GM19395 (cell line): ENCODE results near the gene BCAR3.

Source experiments
- ATAC-seq: cut with Tn5 transposase; IDR thresholded peaks from one replicate; pipeline ENCODE4 v1.9.1; 2021; ENCODE audit warnings: mild to moderate bottlenecking, moderate library complexity; ENCODE audit not compliant: unreplicated experiment

BCAR3 gene

DNA sequence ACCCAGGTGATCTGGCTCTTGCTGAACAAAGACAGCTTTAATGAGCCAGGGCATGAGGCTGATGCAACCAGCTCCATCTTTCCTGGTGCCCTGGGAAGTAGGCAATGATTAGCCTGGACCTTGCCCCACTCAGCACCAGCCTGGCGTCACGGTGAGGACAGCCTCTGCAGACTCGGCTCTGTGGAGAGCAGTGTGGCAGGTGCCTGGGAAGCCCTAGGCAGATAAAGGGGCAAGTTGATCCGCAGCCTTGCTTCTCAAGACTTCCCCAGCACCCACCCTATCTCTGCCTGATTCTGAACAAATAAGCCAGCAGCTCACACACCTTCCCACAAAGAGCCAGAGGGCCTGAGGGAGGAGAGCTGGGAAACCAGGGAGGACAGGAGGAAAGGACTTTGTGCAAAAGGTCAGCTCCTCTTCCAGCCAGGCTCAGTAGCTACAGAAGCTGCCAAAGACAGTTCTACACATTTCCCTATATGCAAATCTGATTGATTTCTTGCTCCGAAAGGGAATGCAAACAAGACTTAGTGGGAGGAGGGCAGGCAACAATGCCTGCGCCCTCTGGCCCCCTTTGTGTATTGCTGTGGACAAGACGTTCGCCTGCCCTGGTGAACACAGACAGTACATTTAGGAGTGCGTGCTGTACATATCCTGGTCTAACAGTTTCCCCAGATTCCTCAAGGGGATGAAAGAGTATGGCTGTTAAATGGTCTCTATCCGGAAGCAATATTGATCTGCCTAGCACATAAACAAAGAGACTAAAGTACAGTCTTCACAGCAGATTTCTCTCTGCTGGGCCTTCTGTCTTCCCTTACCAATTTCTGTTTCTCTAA, 63.8 kb downstream of the BCAR3 start:
- no peak for ATAC-seq

DNA sequence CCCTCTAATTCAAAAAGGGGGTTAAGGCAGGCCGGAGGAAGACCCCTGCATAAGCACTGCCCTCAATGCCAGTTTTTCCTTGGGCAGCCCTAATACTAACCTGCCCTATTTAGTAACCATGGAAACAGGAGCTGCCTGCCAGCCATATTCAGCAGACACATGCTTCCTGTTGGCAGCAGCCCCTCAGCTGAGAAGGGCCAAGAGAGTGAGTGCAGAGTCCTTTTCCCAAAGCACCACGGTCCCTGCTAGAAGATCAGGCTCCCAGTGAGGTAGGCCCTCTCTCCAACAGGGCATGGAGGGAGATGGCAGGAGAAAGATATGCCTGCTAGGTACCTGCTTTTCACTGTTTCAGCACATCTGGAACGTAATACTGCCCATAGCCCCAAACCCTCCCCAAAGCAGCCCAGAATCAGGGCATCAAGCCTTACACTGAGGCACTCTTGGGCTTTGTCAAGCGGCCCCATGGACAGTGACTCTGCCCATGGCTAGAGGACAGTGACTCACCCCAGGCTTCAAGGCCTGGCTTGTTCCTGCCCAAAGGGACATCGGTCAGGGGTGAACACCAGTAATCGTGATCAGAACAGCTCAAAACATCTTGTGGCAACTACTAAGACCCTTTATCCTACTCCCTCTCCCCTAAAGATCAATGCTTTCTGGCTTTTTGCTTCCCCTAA, 64.5 kb downstream of the BCAR3 start:
- ATAC-seq = no peak

DNA sequence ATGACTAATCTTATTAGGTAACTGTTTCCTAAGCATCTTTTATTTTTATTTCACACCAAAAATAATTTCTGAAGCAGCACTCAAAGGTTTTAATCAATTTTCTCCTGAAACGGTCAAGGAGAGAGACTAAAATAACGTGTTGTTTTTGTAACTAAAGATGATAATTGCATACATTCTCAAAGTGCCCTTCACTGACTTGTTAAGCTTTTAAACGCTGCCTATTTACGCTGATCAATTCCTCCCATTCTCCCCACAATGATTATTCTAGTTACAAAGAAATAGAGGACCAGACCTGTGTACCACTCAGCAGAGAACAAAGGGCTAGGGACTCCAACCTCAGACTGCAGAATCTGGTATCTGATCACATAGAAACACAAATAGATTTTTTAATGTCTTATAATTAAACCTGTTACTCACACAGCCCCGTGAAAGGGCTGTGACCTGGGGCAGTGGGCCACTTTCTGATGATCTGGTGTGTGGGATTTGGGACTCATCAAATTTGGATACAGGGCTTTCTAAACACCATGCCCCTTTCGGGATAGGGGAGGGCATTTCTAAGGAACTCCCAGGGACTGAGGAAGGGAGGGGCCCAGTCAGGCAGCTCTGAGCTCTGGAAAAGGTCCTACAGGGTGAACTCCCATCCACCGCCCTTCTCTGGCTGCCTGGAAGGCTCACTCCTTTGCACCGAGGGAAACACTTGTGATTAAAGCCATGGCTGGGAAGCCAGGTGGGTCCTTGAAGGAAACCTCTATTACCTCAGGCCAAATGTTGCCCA, 65.2 kb downstream of the BCAR3 start:
- ATAC-seq = no peak

DNA sequence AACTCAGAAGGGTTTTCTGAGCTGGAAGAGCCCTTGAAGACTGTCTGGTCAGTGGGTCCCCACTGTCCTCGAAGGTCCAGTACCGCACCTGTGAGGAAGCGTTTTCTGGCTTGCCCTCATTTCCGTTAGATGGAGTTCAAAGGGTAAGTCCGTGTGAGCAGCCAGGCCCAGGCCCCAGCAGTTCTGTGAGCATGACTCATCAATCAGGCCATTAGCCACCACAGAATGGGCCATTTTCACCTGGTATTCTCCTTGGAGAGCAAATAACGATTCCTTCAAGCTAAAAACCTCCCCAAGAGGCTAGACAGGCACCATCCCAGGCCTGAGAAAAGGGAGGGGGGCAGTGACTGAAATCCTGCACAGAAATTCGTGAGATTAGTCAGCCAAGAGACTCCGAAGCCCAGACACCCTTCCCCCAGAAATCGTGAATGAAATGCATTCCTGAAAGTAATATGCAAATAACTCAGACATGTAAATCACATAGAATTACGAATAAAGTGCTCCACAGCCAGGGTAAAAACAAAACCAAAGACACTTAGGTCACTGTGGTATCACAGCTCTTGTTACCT, 66.0 kb downstream of the BCAR3 start:
- peak; percentile 79 for ATAC-seq

DNA sequence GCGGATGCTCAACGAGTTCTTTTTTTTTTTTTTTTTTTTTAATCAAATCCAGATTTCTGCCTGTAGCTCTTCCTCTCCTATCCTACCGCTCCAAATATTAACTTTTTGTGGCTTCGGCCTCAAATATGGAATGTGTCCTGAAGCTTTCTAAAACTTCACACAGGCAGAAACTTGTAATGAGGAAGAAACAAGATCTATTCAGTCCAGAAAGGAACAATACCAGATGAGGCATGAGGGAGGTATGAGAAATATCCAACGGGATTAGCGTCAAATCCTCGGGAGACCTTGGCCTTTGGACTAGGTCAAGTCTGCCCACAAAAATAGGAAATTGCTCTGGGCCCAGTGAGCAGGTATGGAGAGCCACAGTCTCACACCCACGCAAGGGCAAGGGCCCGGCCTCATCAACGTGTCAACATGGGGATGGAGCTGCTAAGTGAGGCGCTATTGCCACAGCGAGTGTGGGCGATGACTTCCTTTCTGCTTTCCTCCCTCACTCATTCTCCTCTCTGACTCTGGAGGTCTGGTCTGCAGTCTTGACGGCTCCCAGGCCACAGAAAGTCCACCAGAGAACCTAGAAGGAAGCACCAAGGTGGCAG, 66.6 kb downstream of the BCAR3 start:
- ATAC-seq = peak; percentile 30

DNA sequence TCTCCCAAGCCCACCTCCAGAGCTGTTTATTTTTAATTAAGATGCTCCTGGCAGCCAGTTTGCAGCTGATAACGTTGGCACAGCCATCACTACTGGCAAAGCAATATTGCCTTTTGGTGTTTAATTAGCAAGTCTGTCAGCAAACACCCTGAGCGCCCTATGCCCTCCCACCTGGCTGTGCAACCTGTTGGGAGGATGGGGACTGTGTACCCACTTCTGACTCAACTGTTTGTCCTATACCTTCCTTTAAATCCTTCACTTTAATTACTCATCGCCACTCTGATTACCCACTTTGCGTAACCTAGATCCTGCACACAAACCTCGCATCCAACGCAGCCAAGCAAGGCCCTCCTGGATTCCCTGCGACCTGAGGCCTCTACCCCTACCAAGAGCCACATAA, 67.1 kb downstream of the BCAR3 start:
- no peak for ATAC-seq

DNA sequence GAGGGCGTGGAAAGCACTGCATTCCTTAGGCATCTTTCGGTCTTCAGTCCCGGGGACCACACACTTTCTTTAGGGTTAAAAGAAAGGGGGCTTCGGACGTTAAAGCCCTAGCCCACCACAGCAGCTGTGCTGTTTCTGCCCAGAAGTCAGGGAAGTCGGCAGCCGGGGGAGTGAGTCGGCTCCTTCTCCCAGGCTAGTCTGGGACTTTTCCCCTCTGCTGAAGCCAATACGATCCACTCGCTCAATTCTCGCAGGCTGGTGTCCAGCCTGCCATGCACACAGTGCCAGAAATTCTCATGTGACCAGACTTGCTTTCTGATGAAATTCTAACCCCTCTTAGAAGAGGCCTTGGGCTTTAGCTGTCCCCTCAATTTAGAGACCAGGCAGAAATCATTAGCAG, 67.7 kb downstream of the BCAR3 start:
- ATAC-seq = no peak

DNA sequence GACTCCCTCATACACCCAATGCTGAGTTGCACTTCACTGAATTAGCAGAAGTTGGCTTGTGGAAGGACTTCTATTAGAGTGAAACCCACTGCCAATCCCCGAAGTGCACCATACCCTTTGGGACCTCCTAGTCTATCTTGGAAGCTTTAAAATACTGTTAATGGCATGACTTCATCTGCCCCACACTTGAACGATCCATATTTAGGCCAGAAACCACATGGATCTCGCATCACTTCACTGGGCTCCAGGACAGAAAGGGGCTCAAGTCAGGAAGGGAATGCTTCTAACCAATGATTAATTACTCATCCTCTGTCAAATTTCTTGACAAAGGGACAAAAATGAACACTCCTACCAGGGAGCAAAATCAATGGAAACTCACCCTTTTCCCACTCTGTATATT, 69.1 kb downstream of the BCAR3 start:
- no peak for ATAC-seq

DNA sequence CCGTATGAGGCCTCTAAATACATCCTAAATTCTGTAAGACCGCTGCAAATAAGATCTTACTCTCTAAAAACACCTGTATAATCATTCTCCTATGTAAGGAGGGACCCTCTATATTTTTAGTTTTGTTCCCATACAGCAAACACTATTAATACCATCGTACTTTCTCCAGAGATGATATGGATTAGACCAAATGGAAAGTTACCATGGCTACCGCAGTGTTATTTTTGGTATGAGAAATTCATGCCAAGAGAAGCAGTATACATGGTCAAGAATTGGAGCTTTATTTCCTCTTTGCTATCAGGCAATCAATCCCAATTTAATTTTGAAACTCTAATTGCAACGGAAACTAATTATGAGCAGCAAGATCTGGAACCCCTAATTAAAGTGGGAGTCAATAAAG, 70.0 kb downstream of the BCAR3 start:
- no peak for ATAC-seq

DNA sequence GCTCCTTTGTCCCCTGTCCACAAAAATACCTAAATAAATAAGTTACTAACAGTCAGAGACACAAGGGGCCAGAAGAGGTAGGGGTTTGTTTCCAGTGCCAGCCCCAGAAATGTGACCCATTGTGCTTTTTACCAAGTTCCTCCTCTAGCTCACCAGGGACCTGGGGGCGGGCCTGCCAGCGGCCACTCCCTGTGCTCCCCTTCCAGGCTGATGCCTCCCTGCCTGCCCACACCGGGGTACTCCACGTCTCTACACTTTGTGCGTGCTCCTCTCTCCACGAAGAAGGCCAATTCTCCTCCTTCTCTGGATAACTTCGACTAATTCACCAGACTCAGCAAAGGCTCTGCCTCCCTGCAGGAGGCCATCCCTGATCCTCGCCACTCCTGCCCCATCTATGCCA, 72.1 kb downstream of the BCAR3 start:
- ATAC-seq = no peak

DNA sequence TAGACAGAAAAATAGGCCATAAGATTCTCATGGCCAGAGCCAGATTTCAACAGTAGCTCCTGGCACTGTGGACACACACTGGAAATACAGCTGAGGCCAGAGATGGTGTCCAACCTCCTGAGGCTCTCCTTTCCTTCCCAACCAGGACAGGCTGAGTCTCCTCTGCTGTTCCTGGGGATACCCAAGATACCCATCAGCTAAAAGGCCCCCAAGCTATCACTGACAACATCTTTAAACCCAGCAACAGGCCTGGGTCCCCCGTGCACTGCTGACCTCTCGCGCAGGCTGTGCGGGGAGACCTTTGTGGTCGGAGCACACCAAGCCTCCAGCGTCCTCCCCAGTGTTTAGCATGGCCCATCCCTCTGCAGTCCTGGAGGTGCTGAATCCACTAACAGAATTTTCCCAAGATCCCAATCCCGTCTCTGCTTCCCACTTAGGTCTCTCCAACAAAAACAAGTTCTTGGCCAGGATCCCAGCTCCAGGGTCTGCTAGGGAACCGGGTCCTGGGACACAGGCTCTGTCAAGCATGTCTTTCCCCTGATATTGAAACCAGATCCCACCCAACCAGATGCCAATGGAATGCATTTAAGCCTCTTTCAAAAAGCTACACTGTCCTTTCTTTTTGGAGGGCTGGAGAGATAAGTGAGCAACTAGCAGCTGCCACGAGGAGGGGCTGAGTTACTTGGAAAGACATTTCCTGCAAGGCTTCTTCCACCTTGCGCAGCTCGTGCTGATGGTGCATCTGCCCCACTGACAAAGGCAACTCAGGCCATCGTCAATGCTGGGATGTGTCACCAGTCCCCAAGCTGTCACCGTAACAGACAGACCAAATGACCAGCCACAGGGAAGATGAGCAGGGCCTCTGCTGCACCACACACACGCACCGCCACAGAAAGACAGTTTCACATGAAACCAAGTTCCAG, 73.2 kb downstream of the BCAR3 start:
- peak; percentile 37 for ATAC-seq

DNA sequence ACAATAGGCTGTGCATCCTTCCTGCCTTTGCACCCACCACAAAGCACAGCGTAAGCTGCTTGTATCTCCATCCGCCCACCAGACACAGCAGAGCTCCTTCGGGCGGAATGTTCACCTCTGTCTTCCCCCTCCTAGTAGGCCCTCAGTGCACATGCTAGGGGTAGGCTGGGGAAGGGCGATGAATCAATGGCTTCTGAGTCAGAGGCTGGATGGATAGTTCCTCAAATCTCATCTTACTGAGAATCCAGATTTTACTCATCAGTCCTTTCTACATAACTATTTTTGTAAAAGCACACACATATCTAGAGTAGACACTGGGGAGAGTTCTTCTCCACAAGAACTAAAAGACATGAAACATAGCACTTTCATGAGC, 73.8 kb downstream of the BCAR3 start:
- peak; percentile 94 for ATAC-seq

DNA sequence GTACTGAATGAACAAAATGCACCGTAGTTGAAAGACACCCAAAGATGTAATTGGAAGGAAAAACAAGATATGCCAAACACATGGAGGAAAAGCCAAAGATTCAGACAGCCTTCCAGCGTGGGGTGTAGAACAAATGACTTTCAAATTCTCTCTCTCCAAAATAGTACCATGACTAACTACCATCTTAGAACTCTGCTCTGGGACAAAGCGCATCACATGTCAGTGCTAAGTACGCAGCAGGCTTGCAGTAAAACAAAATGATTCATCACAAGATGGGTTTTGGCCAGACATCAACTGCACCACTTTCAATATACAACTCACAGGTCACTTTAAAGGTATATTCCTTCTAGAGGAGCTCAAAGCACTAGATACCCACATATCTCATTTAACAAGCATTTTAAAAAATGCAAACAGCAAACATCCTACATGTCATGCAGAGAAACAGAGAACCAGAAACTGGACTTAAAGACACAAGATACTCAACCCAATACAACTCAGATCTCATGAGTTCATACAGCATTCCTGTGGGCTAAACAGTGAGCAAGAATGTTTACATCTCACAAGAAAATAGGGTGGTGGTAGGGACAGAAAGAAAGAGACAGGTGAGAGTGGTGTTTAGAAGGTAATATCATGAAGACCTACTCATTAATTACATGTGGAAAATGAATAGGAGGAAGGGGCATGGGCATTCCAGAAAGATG, 75.7 kb downstream of the BCAR3 start:
- no peak for ATAC-seq

DNA sequence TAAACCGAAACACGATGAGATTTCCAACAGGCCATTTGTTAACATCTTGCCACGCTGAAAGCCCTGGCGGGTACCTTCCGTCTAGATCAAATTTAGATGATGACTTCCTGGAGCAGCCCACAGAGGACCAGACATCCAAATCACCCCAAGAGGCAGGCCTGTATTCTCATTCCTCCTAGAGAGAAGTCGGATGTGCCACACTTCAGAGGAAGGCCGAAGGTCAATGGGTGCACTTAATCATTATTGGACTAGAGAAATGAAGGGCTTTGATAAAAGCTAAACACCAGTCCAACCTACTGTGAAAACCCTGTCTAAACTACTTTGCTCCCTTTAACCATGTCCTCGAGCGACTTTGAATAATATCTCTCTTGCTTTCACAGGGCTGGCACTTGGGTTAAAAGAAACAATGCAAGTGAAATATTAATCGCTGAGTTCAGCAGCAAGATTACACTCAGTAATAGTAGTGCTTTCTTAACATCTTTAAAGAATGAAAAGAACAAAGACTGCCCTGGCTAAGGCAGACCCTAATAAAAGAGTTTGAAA, 76.5 kb downstream of the BCAR3 start:
- no peak for ATAC-seq

DNA sequence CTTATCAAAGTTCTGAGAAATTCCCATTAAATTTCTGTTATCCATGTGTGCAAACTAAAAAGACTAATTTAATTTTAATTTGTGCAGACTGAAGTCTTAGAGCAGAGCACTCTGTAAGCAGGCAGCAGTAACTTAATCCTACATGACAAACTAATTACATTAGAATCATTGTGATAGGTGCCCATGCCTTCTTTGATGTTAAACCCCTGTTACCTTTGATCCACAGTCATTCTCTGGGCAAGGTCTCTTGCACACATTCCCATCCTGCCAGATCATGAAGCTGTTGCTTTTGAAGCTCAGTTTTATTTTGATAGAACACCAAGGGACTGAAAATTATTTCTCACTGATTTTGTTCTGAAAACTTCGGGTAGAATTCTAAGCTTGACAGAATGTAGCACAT, 77.2 kb downstream of the BCAR3 start:
- no peak for ATAC-seq

DNA sequence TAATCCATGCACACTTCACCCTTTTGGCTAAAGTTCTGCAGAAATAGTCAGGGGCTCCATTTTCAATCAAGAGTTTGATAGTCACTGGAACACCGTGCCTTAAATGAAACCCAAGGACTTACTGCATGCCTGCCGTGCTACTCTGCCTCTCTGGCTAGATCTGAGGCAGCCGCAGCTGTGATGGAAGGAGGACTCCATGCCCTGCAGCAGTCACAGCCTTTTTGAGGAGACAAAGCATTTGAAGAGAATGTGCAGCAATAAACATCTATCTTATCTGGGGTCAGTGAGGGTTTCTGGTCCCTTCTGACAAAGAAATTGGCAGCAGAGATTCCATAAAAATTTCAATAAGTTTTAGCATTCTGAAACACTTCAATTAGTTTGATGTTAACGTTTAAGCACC, 78.0 kb downstream of the BCAR3 start:
- no peak for ATAC-seq

DNA sequence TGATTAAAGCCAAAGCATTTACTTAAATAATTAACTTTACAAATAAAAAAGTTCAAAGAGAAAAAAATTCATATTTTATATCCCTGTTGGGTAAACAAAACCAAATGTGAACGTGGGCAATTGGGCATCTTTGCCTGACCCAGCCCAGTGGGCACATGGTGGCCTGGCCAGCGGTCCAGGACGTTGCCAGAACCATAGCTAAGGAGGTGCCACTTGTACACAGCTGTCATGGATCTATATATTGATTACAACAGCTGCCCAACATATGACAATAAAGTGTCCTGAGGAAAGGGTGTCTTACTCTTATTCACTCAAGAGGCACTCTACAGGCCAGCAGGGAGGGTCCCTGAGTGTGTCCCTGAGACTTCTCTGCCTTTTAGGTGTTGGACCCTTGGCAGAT, 78.5 kb downstream of the BCAR3 start:
- ATAC-seq = no peak

DNA sequence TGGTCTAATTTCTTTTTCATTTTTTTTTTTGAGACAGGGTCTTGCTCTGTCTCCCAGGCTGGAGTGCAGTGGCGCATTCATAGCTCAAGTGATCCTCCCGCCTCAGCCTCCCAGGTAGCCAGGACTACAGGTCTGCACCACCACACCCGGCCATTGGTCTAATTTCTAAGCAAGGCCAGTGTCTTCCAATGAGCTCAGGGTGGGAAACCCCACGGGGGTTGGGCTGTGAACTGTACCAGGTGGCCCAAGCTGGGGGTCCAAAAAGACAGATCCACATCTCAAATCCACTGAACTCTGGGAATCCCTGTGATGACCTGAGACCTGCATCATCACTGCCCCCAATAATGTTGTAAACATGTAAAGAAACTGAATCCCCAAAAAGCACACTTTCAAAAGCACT, 79.5 kb downstream of the BCAR3 start:
- ATAC-seq = no peak

DNA sequence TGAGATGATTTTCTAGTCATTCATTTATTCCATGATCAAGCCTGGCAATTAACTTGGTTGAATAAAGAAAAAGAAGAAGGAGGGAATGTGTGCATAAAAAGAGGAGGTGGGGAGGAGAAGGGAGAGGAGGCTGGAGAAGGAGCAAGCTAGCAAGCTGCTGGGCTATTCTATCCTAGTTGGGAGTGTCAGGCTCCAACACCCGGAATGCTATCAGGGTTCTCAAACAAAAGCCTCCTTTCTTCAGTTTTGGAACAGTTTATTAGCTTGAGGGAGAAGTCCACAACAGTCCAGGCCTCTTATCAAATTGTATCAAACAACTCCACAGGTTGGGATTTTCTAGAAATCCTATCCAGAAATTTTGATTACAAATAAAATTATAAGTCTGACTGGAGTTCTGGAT, 80.0 kb downstream of the BCAR3 start:
- ATAC-seq = no peak
